WTC11 (cell line): ENCODE data around the gene PRKAG2. TPM values are rescaled to one million over a fixed set of nuclear protein-coding genes. Genes with fewer than 3 reads are reported as not detected.
A peak's percentile ranks its signal among the peaks of the same experiment; 100 is the strongest.

Source experiments
- ATAC-seq: fragments of 200-7000 bp; cut with Tn5 transposase; 2 replicates; pipeline ENCODE4 v1.10.0; 2021; ENCODE audit warnings: mild to moderate bottlenecking, moderate library complexity
- CTCF ChIA-PET: fragments of 300-600 bp; sonication (Branson Sonifier 250); formaldehyde crosslinking; loops from one replicate; lab custom pipeline; 2021; ENCODE audit warnings: antibody characterized with exemption; lab: Charles Lee
- POLR2A ChIA-PET: fragments of 350-600 bp; sonication (Branson Sonifier 250); formaldehyde crosslinking; loops from one replicate; lab custom pipeline; 2021; ENCODE audit warnings: antibody characterized with exemption; lab: Charles Lee
- DNase-seq: peaks from one replicate; pipeline ENCODE4 v3.0.0; 2021; ENCODE audit warnings: low spot score
- H3K27ac Mint-ChIP-seq: 2 replicates; pipeline ENCODE4 v1.8.0; 2021; ENCODE audit warnings: mixed read lengths
- H3K27me3 Mint-ChIP-seq: 2 replicates; pipeline ENCODE4 v1.8.0; 2021; ENCODE audit warnings: low read depth, mild to moderate bottlenecking, moderate library complexity, mixed read lengths
- H3K36me3 Mint-ChIP-seq: 2 replicates; pipeline ENCODE4 v1.8.0; 2021; ENCODE audit warnings: mixed read lengths
- H3K4me1 Mint-ChIP-seq: 2 replicates; pipeline ENCODE4 v1.8.0; 2022; ENCODE audit warnings: mixed read lengths
- H3K4me3 Mint-ChIP-seq: 2 replicates; pipeline ENCODE4 v1.8.0; 2021; ENCODE audit warnings: mild to moderate bottlenecking, moderate library complexity, mixed read lengths
- H3K9me3 Mint-ChIP-seq: 2 replicates; pipeline ENCODE4 v1.8.0; 2021; ENCODE audit warnings: mixed read lengths
- AFF4 ChIP-seq: sonication (generic); formaldehyde crosslinking; IDR thresholded peaks from 2 replicates; pipeline ENCODE4 v1.8.1; 2023; ENCODE audit warnings: mild to moderate bottlenecking, missing genetic modification reagents, borderline replicate concordance
- ATF1 ChIP-seq: sonication (generic); formaldehyde crosslinking; IDR thresholded peaks from 2 replicates; pipeline ENCODE4 v1.8.1; 2023; ENCODE audit warnings: mild to moderate bottlenecking, moderate library complexity, missing genetic modification reagents
- ATF2 ChIP-seq: sonication (generic); formaldehyde crosslinking; IDR thresholded peaks from 2 replicates; pipeline ENCODE4 v1.8.1; 2022; ENCODE audit warnings: low read depth, missing genetic modification reagents, borderline replicate concordance
- CBFB ChIP-seq: sonication (generic); formaldehyde crosslinking; IDR thresholded peaks from 2 replicates; pipeline ENCODE4 v1.8.1; 2022; ENCODE audit warnings: mild to moderate bottlenecking, low read depth, missing genetic modification reagents
- CREB1 ChIP-seq: sonication (generic); formaldehyde crosslinking; IDR thresholded peaks from 2 replicates; pipeline ENCODE4 v1.8.0; 2023; ENCODE audit warnings: mild to moderate bottlenecking, missing genetic modification reagents
- CREM ChIP-seq: sonication (generic); formaldehyde crosslinking; IDR thresholded peaks from 2 replicates; pipeline ENCODE4 v1.8.1; 2022; ENCODE audit warnings: mild to moderate bottlenecking, missing genetic modification reagents, moderate library complexity
- E2F4 ChIP-seq: sonication (generic); formaldehyde crosslinking; IDR thresholded peaks from 2 replicates; pipeline ENCODE4 v1.8.1; 2022; ENCODE audit warnings: low read depth, mild to moderate bottlenecking, moderate library complexity, missing genetic modification reagents, borderline replicate concordance
- ELF4 ChIP-seq: sonication (generic); formaldehyde crosslinking; IDR thresholded peaks from 2 replicates; pipeline ENCODE4 v1.8.1; 2022; ENCODE audit warnings: low read depth, mild to moderate bottlenecking, moderate library complexity, missing genetic modification reagents
- EMX1 ChIP-seq: fragments of 250-450 bp; sonication (Bioruptor Pico); IDR thresholded peaks from 2 replicates; pipeline ENCODE4 v1.8.0; 2021; ENCODE audit warnings: mild to moderate bottlenecking
- ERG ChIP-seq: fragments of 250-450 bp; sonication (Bioruptor Pico); IDR thresholded peaks from 2 replicates; pipeline ENCODE4 v1.8.0; 2021; ENCODE audit warnings: mild to moderate bottlenecking
- ETV6 ChIP-seq: sonication (generic); formaldehyde crosslinking; IDR thresholded peaks from 2 replicates; pipeline ENCODE4 v1.8.1; 2022; ENCODE audit warnings: mild to moderate bottlenecking, missing genetic modification reagents
- GRHL2 ChIP-seq: fragments of 250-450 bp; sonication (Bioruptor Pico); IDR thresholded peaks from 2 replicates; pipeline ENCODE4 v1.8.0; 2022; ENCODE audit warnings: mild to moderate bottlenecking, moderate library complexity; ENCODE audit not compliant: insufficient replicate concordance, severe bottlenecking
- HMGA2 ChIP-seq: fragments of 250-450 bp; sonication (Bioruptor Pico); IDR thresholded peaks from 2 replicates; pipeline ENCODE4 v1.4.0; 2021; ENCODE audit warnings: mild to moderate bottlenecking, moderate library complexity
- JAZF1 ChIP-seq: fragments of 250-450 bp; sonication (Bioruptor Pico); IDR thresholded peaks from 2 replicates; pipeline ENCODE4 v1.9.0; 2021; ENCODE audit warnings: moderate library complexity, mild to moderate bottlenecking, inconsistent platforms
- NFATC4 ChIP-seq: fragments of 250-450 bp; sonication (Bioruptor Pico); IDR thresholded peaks from 2 replicates; pipeline ENCODE4 v1.9.0; 2021; ENCODE audit warnings: mild to moderate bottlenecking
- NFYB ChIP-seq: sonication (generic); formaldehyde crosslinking; conservative IDR thresholded peaks from 2 replicates; pipeline ENCODE4 v1.8.0; 2022; ENCODE audit warnings: low read depth, missing genetic modification reagents
- OVOL2 ChIP-seq: fragments of 250-450 bp; sonication (Bioruptor Pico); IDR thresholded peaks from 2 replicates; pipeline ENCODE4 v1.9.0; 2021; ENCODE audit warnings: mild to moderate bottlenecking, borderline replicate concordance
- SMAD3 ChIP-seq: sonication (generic); formaldehyde crosslinking; IDR thresholded peaks from 2 replicates; pipeline ENCODE4 v1.8.0; 2022; ENCODE audit warnings: missing genetic modification reagents, mild to moderate bottlenecking, borderline replicate concordance
- SOX15 ChIP-seq: fragments of 250-450 bp; sonication (Bioruptor Pico); IDR thresholded peaks from 2 replicates; pipeline ENCODE4 v1.9.0; 2021; ENCODE audit warnings: mild to moderate bottlenecking
- TEAD4 ChIP-seq: sonication (generic); formaldehyde crosslinking; IDR thresholded peaks from 2 replicates; pipeline ENCODE4 v1.8.0; 2022; ENCODE audit warnings: mild to moderate bottlenecking, missing genetic modification reagents
- ZNF121 ChIP-seq: sonication (generic); formaldehyde crosslinking; IDR thresholded peaks from 2 replicates; pipeline ENCODE4 v1.8.0; 2023; ENCODE audit warnings: missing genetic modification reagents
- ZNF138 ChIP-seq: sonication (generic); formaldehyde crosslinking; conservative IDR thresholded peaks from 2 replicates; pipeline ENCODE4 v1.8.1; 2022; ENCODE audit warnings: mild to moderate bottlenecking, moderate library complexity, missing genetic modification reagents
- total RNA-seq: library from RNA; stranded (reverse); gene quantifications from 3 replicates; pipeline ENCODE4 v1.2.3, GENCODE V29; 2021
- TF ChIP-seq, protein P1 (sequence below): sonication (generic); formaldehyde crosslinking; IDR thresholded peaks from 2 replicates; pipeline ENCODE4 v1.8.1; 2023; ENCODE audit warnings: mild to moderate bottlenecking, missing genetic modification reagents

PRKAG2 gene
- total RNA-seq, 1 experiment from 2014 or later: 20.3 TPM

DNA sequence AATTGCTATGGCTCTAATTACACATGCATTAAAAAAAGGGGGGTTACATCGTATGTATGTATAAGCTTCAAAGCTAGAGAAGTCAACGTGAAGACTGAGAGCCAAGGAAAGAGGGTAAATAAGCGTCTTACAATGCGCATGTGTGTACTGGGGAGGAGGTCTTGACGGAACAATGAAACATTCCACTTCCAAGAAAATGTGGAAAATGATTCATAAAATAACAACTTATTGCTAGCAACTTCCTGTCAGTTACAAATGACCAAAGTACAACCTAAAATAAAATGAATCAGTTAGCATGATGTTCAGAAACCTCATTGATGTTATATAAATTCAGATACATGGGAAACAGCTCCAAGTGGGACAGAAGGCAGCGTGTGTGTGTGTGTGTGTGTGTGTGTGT is 253.1 kb downstream of the PRKAG2 start:
- CTCF ChIA-PET: interaction anchor here (0.8 kb wide), 1 partner anchor 8 kb away, joined by 3 read pairs; no protein-coding TSS in a partner anchor
- TF ChIP-seq E2F4 (CRISPR knock-in tag) (no peak), OVOL2 (no peak), AFF4 (CRISPR knock-in tag) (no peak), GRHL2 (CRISPR knock-in tag) (no peak), ZNF138 (CRISPR knock-in tag) (no peak), EMX1 (CRISPR knock-in tag) (no peak), HMGA2 (CRISPR knock-in tag) (no peak), ATF1 (CRISPR knock-in tag) (no peak), TEAD4 (CRISPR knock-in tag) (no peak), SOX15 (CRISPR knock-in tag) (no peak), SMAD3 (CRISPR knock-in tag) (no peak)
- no peak for DNase-seq

GRCh38 chr7:151621961-151622360 is 255.0 kb downstream of the PRKAG2 start:
- ChIA-PET POLR2A (no interaction called here), CTCF (no interaction called here)
- H3K27me3 Mint-ChIP-seq: no peaks in the 10 kb centered on the region
- peaks cover 2% of the 10 kb centered on the region; the same call in 1 of the 2 replicates for H3K36me3 Mint-ChIP-seq
- DNase-seq (no peak), ATAC-seq (no peak)
- no peaks in the 10 kb centered on the region for H3K9me3 Mint-ChIP-seq
- H3K4me1 Mint-ChIP-seq: peaks cover 25% of the 10 kb centered on the region
- peak overlapping the region; percentile 13; the same call in 1 of the 2 replicates for H3K27ac Mint-ChIP-seq
- no peak overlapping the region for H3K4me3 Mint-ChIP-seq
- TF ChIP-seq ATF2 (CRISPR knock-in tag) (no peak), NFATC4 (CRISPR knock-in tag) (no peak), E2F4 (CRISPR knock-in tag) (no peak), CREB1 (no peak), CBFB (CRISPR knock-in tag) (no peak), ERG (no peak), ZNF121 (CRISPR knock-in tag) (no peak), ELF4 (CRISPR knock-in tag) (no peak), CREM (CRISPR knock-in tag) (no peak), ETV6 (no peak), NFYB (CRISPR knock-in tag) (no peak), JAZF1 (no peak)
- TF ChIP-seq, protein P1, sequence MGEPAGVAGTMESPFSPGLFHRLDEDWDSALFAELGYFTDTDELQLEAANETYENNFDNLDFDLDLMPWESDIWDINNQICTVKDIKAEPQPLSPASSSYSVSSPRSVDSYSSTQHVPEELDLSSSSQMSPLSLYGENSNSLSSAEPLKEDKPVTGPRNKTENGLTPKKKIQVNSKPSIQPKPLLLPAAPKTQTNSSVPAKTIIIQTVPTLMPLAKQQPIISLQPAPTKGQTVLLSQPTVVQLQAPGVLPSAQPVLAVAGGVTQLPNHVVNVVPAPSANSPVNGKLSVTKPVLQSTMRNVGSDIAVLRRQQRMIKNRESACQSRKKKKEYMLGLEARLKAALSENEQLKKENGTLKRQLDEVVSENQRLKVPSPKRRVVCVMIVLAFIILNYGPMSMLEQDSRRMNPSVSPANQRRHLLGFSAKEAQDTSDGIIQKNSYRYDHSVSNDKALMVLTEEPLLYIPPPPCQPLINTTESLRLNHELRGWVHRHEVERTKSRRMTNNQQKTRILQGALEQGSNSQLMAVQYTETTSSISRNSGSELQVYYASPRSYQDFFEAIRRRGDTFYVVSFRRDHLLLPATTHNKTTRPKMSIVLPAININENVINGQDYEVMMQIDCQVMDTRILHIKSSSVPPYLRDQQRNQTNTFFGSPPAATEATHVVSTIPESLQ (CRISPR knock-in tag): no peak

More for the DNA sequence above, 253.1 kb downstream of the PRKAG2 start:
- POLR2A ChIA-PET: no interaction called here
- no peak for ATAC-seq
- H3K36me3 Mint-ChIP-seq: peaks cover 2% of the 10 kb centered on the region
- no peak overlapping the region for H3K27ac Mint-ChIP-seq
- H3K4me3 Mint-ChIP-seq: no peak overlapping the region
- H3K27me3 Mint-ChIP-seq: peaks cover under 1% of the 10 kb centered on the region; the same call in 1 of the 2 replicates
- peaks cover 36% of the 10 kb centered on the region for H3K4me1 Mint-ChIP-seq
- H3K9me3 Mint-ChIP-seq: no peaks in the 10 kb centered on the region
